Loucy (cell line): Measurements from ENCODE around the gene HOMER3.

ENCODE experiments used
- H2AFZ ChIP-seq: fragments of 200-600 bp; sonication (generic); 2 replicates; pipeline ENCODE4 v1.6.0; 2016; ENCODE audit warnings: antibody characterized with exemption, mild to moderate bottlenecking, low read length, moderate library complexity
- H3F3A ChIP-seq: fragments of 200-600 bp; 2 replicates; pipeline ENCODE4 v1.6.0; 2016; ENCODE audit warnings: antibody characterized with exemption, low read depth, mild to moderate bottlenecking
- H3K27me3 ChIP-seq: fragments of 200-600 bp; sonication (generic); 2 replicates; pipeline ENCODE4 v1.6.1; 2014; ENCODE audit warnings: low read length, mild to moderate bottlenecking; ENCODE audit not compliant: insufficient read depth, poor library complexity, severe bottlenecking
- H3K36me3 ChIP-seq: fragments of 200-600 bp; sonication (generic); 2 replicates; pipeline ENCODE4 v1.6.1; 2016; ENCODE audit warnings: low read length; ENCODE audit not compliant: insufficient read depth
- H3K4me1 ChIP-seq: fragments of 200-600 bp; sonication (generic); 2 replicates; pipeline ENCODE4 v1.5.1; 2014; ENCODE audit warnings: low read length, mild to moderate bottlenecking; ENCODE audit not compliant: insufficient read depth, poor library complexity, severe bottlenecking
- H3K4me2 ChIP-seq: fragments of 200-600 bp; sonication (generic); 2 replicates; pipeline ENCODE4 v1.6.0; 2014; ENCODE audit warnings: antibody characterized with exemption, low read length, low read depth, mild to moderate bottlenecking; ENCODE audit not compliant: poor library complexity, severe bottlenecking
- H3K4me3 ChIP-seq: fragments of 200-600 bp; sonication (generic); 2 replicates; pipeline ENCODE4 v1.5.1; 2014; ENCODE audit warnings: low read length, mild to moderate bottlenecking, mixed read lengths; ENCODE audit not compliant: poor library complexity, severe bottlenecking
- H3K79me2 ChIP-seq: fragments of 200-600 bp; sonication (generic); 2 replicates; pipeline ENCODE4 v1.6.1; 2014; ENCODE audit warnings: low read length; ENCODE audit not compliant: insufficient read depth
- H3K9ac ChIP-seq: fragments of 200-600 bp; sonication (generic); 2 replicates; pipeline ENCODE4 v1.6.0; 2014; ENCODE audit warnings: mild to moderate bottlenecking, low read depth, low read length, moderate library complexity; ENCODE audit not compliant: poor library complexity, severe bottlenecking
- H3K9me2 ChIP-seq: fragments of 200-600 bp; sonication (generic); replicated peaks from 2 replicates; pipeline ENCODE4 v1.6.1; 2016; ENCODE audit warnings: low read depth, low read length, mixed read lengths
- H3K9me3 ChIP-seq: fragments of 200-600 bp; sonication (generic); 2 replicates; pipeline ENCODE4 v1.6.1; 2014; ENCODE audit warnings: mild to moderate bottlenecking, antibody characterized with exemption, low read length, low read depth; ENCODE audit not compliant: insufficient read depth
- H4K20me1 ChIP-seq: fragments of 200-600 bp; sonication (generic); 2 replicates; pipeline ENCODE4 v1.6.0; 2014; ENCODE audit warnings: antibody characterized with exemption, low read length, mild to moderate bottlenecking; ENCODE audit not compliant: insufficient read depth, poor library complexity, severe bottlenecking
- CTCF ChIP-seq: fragments of 200-600 bp; sonication (generic); conservative IDR thresholded peaks from 2 replicates; pipeline ENCODE4 v1.5.1; 2014; ENCODE audit warnings: mild to moderate bottlenecking, antibody characterized with exemption, low read length
- EZH2phosphoT487 ChIP-seq: fragments of 200-600 bp; IDR thresholded peaks from 2 replicates; pipeline ENCODE4 v1.6.1; 2018; ENCODE audit warnings: antibody characterized with exemption, mild to moderate bottlenecking, moderate library complexity, borderline replicate concordance

HOMER3 gene

GRCh38 chr19:18929311-18929710 lies 11.7 kb downstream of the HOMER3 start:
- no peaks in the 10 kb centered on the region for H3K79me2 ChIP-seq
- H4K20me1 ChIP-seq = no peaks in the 10 kb centered on the region
- no peaks in the 10 kb centered on the region for H3K9me3 ChIP-seq
- H2AFZ ChIP-seq = no peak overlapping the region
- H3K4me1 ChIP-seq = no peaks in the 10 kb centered on the region
- H3K27me3 ChIP-seq = no peaks in the 10 kb centered on the region
- H3K9ac ChIP-seq = no peak overlapping the region
- peaks cover 7% of the 10 kb centered on the region; the same call in 1 of the 2 replicates for H3K36me3 ChIP-seq
- no peak overlapping the region for H3K4me3 ChIP-seq
- H3K9me2 ChIP-seq = no peaks in the 10 kb centered on the region
- no peaks in the 10 kb centered on the region for H3F3A ChIP-seq
- TF ChIP-seq CTCF (no peak), EZH2phosphoT487 (no peak)
- no peak overlapping the region for H3K4me2 ChIP-seq

- H3K79me2 ChIP-seq = no peaks in the 10 kb centered on the region
- H3K9me3 ChIP-seq = no peaks in the 10 kb centered on the region
- no peaks in the 10 kb centered on the region for H3F3A ChIP-seq
- H3K4me1 ChIP-seq = no peaks in the 10 kb centered on the region
- H3K27me3 ChIP-seq = no peaks in the 10 kb centered on the region
- H4K20me1 ChIP-seq = no peaks in the 10 kb centered on the region
- H3K9me2 ChIP-seq = no peaks in the 10 kb centered on the region
- no peak overlapping the region for H3K9ac ChIP-seq
- no peak overlapping the region for H2AFZ ChIP-seq
- TF ChIP-seq EZH2phosphoT487 (no peak), CTCF (no peak)
- peaks cover 15% of the 10 kb centered on the region; the same call in 1 of the 2 replicates for H3K36me3 ChIP-seq
- no peak overlapping the region for H3K4me3 ChIP-seq
- no peak overlapping the region for H3K4me2 ChIP-seq
Measured at GRCh38 chr19:18928018-18928805, 12.8 kb downstream of the HOMER3 start.

- H3K9me2 ChIP-seq = no peaks in the 10 kb centered on the region
- H3K4me2 ChIP-seq = no peak overlapping the region
- H3F3A ChIP-seq = no peaks in the 10 kb centered on the region
- H2AFZ ChIP-seq = no peak overlapping the region
- H4K20me1 ChIP-seq = peaks cover 4% of the 10 kb centered on the region
- no peaks in the 10 kb centered on the region for H3K27me3 ChIP-seq
- H3K4me3 ChIP-seq = no peak overlapping the region
- H3K9me3 ChIP-seq = no peaks in the 10 kb centered on the region
- no peaks in the 10 kb centered on the region for H3K4me1 ChIP-seq
- H3K36me3 ChIP-seq = peaks cover 27% of the 10 kb centered on the region; the same call in 1 of the 2 replicates
- no peak overlapping the region for H3K9ac ChIP-seq
- TF ChIP-seq EZH2phosphoT487 = no peak
- TF ChIP-seq CTCF = no peak
- peaks cover 22% of the 10 kb centered on the region for H3K79me2 ChIP-seq
Measured at GRCh38 chr19:18924684-18925213, 16.3 kb downstream of the HOMER3 start.
